GM06990 (cell line): ENCODE results near the gene ATP2B2.

Source experiments
- DNase-seq: peaks from one replicate; pipeline ENCODE4 v3.0.0-alpha.2; 2011; ENCODE audit not compliant: insufficient read length; ENCODE audit errors: extremely low read depth
- H3K27me3 ChIP-seq: replicated peaks from 2 replicates; pipeline ENCODE4 v1.6.0; 2011; ENCODE audit warnings: low read length; ENCODE audit not compliant: control insufficient read depth, insufficient read depth
- H3K36me3 ChIP-seq: 2 replicates; pipeline ENCODE4 v1.5.1; 2011; ENCODE audit warnings: low read length; ENCODE audit not compliant: control insufficient read depth, insufficient read depth
- H3K4me3 ChIP-seq: replicated peaks from 2 replicates; pipeline ENCODE4 v1.5.1; 2011; ENCODE audit warnings: low read depth, mild to moderate bottlenecking, control low read depth, low read length
- CTCF ChIP-seq: IDR thresholded peaks from 2 replicates; pipeline ENCODE4 v1.5.1; 2011; ENCODE audit warnings: low read length, control low read depth, mild to moderate bottlenecking, inconsistent platforms; ENCODE audit not compliant: insufficient read depth, poor library complexity, severe bottlenecking

The ATP2B2 gene

DNA sequence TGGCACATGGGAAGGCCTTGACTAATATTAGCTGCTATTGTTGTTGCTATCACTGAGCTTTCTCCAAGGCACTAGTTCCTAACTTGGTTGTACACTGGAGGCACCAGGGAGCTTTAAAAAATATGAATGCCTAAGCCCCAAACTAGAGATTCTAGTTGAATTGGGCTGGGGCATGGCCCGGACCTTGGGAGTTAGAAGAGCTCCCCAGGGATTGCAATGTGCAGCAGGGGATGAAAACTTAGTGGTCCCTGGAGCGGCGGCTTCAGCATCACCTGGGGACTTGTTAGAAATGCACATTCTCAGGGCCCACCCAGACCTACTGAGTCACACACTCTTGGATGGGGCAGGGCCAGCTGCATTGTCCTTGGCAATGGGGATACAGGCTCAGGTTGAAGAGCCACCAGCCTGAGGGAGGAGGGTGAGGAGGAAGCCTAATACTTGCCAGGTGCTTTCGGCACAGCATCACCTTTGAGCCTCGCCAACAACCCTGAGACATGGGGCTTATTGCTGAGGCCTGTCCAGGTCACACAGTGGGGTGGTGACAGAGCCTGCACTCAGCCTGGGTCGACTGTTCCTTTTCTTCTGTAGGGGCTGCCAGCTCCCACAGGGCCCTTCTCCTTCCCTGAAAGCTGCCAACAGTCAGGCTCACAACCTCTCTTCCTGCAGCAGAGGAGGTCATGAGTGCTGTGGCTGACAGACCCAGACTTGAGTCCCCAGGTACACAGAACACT is 84.5 kb downstream of the ATP2B2 start:
- H3K27me3 ChIP-seq, result no peaks in the 10 kb centered on the region; the same call in 1 of the 2 replicates
- no peak for DNase-seq
- TF ChIP-seq CTCF, result no peak
- H3K36me3 ChIP-seq, result no peaks in the 10 kb centered on the region
- H3K4me3 ChIP-seq, result no peak overlapping the region

GRCh38 chr3:10419637-10420232 is 85.7 kb downstream of the ATP2B2 start:
- Histone ChIP-seq H3K27me3 (no peaks in the 10 kb centered on the region; the same call in 1 of the 2 replicates), H3K4me3 (no peak overlapping the region), H3K36me3 (no peaks in the 10 kb centered on the region)
- TF ChIP-seq CTCF, result no peak
- no peak for DNase-seq

DNA sequence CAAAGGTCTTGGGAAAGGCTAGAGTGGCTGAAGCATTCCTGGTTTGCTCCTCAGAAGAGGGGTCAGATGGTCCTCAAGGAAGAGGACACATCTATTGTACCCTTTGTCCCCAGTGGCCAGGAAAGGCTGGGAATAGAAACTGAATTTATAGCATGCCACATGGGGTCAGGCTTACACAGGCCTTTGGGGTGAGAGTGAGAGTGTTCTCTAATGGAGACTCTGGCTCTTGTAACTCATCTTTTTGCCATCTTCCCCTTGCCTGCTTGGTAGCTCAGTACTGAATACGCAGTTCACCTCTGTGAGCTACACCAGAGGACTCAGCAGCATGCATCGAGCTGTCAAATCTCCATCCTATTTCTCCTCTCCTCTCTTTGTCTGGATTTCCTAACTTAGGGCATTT is 87.5 kb downstream of the ATP2B2 start:
- H3K4me3 ChIP-seq, result no peak overlapping the region
- TF ChIP-seq CTCF, result peak; percentile 37
- DNase-seq, result no peak

DNA sequence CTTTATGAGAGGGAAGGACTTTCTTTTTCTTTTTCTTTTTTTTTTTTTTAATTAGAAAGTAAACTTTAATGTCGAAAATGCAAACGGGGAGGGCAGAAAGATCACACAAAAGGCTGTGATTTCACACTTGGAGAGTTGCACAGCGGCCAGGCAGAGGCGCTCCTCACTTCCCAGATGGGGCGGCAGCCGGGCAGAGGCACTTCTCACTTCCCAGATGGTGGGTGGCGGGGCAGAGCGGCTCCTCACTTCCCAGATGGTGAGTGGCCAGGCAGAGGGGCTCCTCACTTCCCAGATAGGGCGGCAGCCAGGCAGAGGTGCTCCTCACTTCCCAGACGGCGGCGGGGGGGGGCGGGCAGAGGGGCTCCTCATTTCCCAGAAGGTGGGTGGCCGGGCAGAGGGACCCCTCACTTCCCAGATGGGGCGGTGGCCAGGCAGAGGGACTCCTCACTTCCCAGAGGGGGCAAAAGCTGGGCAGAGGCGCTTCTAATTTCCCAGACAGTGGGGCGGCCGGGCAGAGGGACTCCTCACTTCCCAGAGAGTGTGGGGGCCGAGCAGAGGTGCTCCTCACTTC is 88.6 kb downstream of the ATP2B2 start:
- no peaks in the 10 kb centered on the region; the same call in 1 of the 2 replicates for H3K27me3 ChIP-seq
- H3K36me3 ChIP-seq, result no peaks in the 10 kb centered on the region
- DNase-seq, result no peak
- no peak for TF ChIP-seq CTCF
- H3K4me3 ChIP-seq, result no peak overlapping the region

More for the DNA sequence above, 87.5 kb downstream of the ATP2B2 start:
- no peaks in the 10 kb centered on the region; the same call in none of the 2 replicates for H3K27me3 ChIP-seq
- H3K36me3 ChIP-seq, result no peaks in the 10 kb centered on the region

GRCh38 chr3:10413041-10413440 is 92.3 kb downstream of the ATP2B2 start:
- Histone ChIP-seq H3K36me3 (no peaks in the 10 kb centered on the region), H3K27me3 (no peaks in the 10 kb centered on the region; the same call in 1 of the 2 replicates), H3K4me3 (no peak overlapping the region)
- TF ChIP-seq CTCF, result no peak
- DNase-seq, result no peak
